Skin epidermis (tissue), 12 donors: ENCODE data around the gene BRAT1.

Experiments used
- H3K27ac ChIP-seq, 21 experiments: fragments of 200-600 bp; sonication (generic) in 11 of 21; one replicate each; pipeline ENCODE4 v1.5.0; 2020; ENCODE audit warnings: mild to moderate bottlenecking in 3 of 21, inconsistent platforms in 2 of 21, moderate library complexity in 2 of 21
- H3K4me3 ChIP-seq, 7 experiments: fragments of 200-600 bp; sonication (generic) in 2 of 7; one replicate each; pipeline ENCODE4 v1.5.0; 2020; ENCODE audit warnings: inconsistent platforms in 2 of 7, mild to moderate bottlenecking in 2 of 7, moderate library complexity in 1 of 7

BRAT1 gene

GRCh38 chr7:2586326-2587020 is 31.1 kb upstream of the BRAT1 start:
- Histone ChIP-seq H3K27ac (no peak overlapping the region), H3K4me3 (no peak overlapping the region)

DNA sequence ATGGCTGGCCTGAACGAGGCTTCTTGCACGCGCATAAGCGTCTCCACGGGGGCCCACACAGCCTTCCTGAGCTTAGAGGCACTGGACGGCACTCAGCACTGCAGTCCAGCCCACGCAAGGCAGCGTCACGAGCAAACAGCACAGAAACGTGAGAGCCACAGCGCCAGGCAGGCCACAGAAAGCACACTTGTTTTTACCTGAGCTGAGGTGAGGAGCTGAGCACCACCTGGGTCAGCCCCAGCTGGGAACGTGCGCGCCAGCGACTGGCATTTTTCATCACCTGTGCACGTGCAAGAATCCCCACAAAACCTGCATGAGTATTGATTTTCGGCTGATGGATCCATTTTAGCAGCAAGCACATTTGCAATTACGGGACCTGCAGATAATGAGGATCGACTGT is 30.1 kb upstream of the BRAT1 start:
- Histone ChIP-seq H3K27ac (no peak overlapping the region), H3K4me3 (no peak overlapping the region)

- Histone ChIP-seq H3K27ac (no peak overlapping the region), H3K4me3 (no peak overlapping the region)
Measured at GRCh38 chr7:2583798-2584580, 28.7 kb upstream of the BRAT1 start.

DNA sequence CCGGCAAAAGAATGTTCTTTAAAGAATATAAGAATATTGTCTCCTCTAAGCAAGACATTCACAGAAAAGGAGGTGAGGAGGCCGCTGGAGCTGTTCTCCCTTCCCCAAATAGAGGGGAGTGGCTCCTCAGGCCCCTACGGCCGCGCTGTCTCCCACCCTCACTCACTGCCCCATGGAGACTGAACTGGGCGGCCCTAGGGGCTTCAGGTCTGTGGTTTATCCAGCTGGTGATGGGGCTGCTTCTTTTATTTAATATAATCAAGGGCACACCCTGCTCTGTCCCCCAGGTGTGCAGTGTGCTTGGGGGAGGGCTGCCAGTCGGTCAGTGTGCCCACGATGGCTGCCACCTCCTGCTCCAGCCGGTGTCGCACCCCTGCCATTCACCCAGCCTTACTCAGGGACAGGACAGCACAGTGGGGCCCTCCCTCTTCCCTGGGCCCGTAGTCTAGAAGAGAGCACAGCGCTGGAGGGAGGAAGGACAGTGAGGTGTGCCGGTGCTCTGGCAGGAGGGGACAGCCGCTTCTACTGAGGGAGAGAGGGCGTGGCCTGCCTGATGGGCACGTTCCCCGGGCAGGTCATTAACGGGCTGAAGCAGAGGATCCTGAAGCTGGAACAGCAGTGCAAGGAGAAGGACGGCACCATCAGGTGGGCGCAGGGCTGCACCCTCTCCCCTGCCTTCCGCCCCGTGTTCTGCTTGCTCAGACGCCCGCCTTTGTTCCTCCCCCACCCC is 26.8 kb upstream of the BRAT1 start:
- Histone ChIP-seq H3K27ac (no peak overlapping the region), H3K4me3 (no peak overlapping the region)

DNA sequence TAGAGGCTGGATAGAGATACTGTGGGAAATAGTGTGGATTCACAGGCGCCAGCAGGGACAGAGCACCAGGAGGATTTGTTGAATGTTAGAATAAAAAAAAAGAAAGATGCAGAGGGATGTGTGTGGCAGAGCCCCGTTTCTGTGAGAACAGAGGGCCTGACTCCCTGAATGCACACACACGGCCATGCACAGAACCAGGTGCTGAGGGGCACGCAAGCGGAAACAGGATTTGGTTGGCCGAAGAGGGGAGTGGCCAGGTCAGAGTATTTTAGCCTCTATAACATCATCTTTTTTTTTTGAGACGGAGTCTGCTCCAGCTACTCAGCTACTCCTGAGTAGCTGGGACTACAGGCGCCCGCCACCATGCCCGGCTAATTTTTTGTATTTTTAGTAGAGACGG is 25.3 kb upstream of the BRAT1 start:
- H3K27ac ChIP-seq, result no peak overlapping the region
- H3K4me3 ChIP-seq, result no peak overlapping the region

DNA sequence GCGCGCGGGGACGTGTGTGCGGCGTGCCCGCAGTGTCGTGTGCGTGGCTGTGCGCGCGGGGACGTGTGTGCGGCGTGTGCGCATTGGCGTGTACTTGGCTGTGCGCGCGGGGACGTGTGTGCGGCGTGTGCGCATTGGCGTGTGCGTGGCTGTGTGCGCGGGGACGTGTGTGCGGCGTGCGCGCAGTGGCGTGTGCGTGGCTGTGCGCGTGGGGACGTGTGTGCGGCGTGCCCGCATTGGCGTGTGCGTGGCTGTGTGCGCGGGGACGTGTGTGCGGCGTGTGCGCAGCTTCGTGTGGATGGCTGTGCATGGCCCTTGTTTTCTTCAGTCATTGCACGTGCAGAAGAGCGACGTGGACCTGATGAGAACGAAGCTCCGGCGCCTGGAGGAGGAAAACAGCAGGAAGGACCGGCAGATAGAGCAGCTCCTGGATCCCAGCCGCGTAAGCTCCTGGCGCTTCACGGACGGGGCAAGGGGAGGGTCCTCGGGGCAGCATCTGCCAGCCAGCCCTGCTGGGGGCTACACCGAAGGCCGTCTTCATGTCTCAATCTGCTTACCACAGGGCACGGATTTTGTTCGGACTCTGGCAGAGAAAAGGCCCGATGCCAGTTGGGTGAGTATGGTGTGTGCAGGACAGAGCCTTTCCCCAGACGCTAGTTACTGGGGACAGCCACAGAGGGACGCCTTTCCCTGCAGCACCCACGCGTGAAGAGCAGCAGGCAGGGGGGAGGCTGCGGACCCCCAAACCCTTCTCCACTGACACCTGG is 22.8 kb upstream of the BRAT1 start:
- H3K27ac ChIP-seq, result no peak overlapping the region
- H3K4me3 ChIP-seq, result no peak overlapping the region

DNA sequence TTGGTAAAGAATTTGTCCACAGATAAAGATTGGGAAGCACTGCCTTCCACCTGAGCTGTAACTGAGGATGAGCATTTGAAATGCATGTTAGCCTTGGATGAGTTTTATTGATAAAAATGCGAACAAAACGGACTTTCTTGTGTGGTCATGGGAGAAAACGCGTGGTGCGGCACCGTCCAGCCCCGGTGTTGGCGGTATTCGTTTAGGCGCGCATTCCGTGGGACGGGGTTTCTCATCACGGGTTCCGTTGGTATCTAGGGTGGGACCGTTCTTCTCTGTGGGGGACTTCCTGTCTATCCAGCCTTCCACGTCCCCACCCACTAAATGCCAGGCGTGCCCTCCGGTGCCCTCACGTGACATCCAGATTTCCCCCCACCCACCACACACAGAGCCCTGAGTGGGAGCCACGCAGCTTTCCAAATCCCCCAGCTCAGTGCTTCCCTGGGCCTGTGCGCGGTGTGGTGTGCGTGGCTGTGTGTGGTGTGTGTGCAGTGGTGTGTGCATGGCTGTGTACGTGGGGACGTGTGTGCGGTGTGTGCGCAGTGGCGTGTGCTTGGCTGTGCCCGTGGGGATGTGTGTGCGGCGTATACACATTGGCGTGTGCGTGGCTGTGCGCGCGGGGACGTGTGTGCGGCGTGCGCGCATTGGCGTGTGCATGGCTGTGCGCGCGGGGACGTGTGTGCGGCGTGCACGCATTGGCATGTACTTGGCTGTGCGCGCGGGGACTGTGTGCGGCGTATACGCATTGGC is 21.6 kb upstream of the BRAT1 start:
- Histone ChIP-seq H3K4me3 (no peak overlapping the region), H3K27ac (no peak overlapping the region)

DNA sequence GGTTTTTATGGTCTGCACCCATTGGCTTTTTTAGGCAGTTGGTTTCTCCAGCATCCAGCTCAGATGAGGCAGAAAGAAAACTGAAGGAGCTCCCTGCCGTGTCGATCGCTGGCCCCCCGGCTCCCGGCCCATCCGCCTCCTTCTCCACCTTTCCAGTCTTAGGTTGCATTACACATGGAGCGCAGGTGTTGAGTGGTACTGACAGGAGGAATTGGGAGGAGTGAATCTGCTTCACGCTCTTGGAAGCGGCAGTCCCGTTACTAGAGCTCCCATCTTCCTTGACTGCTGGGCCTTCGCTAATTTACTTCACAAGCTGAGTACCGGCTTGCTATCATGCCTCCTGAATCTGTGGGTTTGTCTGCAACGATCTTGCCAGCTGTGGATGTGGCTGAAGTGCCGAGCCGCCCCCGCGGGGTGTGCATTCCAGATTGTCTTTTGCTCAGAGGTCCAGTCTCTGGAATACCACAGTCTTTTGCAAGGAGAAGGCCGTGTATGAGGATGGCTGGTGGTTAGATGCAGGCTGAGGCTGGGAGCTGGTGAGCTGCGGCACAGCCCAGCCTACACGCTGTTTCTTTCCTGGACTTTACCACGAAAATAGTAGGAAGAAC is 20.5 kb upstream of the BRAT1 start:
- no peak overlapping the region for H3K4me3 ChIP-seq

DNA sequence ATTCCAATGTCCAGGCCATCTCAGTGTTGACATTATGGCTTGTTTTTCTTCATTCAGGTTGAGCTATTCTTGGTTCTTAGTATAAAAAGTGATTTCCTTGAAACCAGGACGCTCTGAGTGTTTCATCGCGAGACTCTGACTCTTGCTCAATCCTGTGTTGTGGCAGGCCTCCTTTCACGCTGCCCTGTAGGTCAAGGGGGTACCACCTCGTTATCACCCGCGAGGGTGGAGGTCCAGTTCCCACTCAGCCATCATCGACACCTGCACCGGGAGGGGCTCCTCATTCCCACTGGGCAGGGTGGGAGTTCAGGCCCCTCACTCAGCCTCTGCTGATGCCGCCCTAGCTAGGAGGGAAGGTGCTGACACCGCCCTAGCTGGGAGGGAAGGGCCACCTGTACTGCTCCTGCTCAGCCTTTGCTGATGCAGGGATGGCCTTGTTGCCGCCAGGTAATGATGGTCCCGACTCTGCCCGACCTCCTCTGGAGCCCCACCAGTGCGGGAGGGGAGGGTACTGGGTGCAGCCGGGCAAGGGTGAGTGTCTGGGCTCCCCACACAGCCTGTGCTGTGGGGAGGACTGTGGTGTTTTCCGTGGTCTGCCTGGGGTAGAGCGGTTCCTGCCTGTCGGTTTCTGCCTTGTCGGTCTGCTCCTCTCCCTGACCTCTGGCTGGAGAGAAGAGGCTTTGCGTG is 19.9 kb upstream of the BRAT1 start:
- no peak overlapping the region for H3K27ac ChIP-seq
- H3K4me3 ChIP-seq, result no peak overlapping the region

More for the DNA sequence above, 20.5 kb upstream of the BRAT1 start:
- H3K27ac ChIP-seq, result no peak overlapping the region

DNA sequence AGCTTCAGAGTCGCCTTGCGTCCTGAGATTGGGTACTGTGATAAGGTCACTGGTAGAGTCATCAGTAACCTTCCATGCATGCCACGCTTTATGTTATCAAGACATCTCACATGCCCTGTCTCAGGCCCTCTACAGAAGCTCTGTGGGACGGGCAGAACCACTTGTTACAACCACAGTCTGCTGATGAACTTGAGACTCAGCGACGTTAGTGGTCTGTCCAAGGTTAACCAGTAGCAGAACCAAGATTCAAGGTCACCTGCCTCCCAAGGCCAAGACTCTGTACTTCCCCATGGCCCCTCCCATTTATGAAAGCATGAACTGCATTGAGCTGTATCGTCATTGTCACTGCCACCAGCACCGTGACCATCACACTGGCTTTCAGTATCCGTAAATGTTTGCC is 18.4 kb upstream of the BRAT1 start:
- H3K4me3 ChIP-seq, result no peak overlapping the region
- no peak overlapping the region for H3K27ac ChIP-seq

GRCh38 chr7:2572101-2572842 is 16.9 kb upstream of the BRAT1 start:
- Histone ChIP-seq H3K4me3 (no peak overlapping the region), H3K27ac (peak overlapping the region in 2 of 21 experiments; percentile 8 to 22)

DNA sequence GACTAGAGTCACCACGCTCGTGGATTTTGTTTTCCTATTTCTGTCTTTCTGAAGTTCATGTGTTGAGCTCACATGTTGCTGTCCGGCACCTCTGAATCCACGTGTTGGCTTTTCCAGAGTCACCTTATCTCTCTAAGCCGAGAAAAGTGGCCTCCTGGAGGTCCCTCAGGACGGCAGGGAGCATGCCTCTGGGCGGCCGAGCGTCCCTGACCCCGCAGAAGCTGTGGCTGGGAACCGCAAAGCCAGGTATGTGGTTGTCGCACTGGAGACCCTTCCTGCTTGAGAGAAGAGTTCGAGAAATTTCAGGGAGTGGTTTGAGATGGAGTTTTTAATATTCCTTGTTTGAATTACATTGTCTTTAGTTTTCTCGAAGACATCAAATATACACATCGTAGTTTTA is 16.1 kb upstream of the BRAT1 start:
- no peak overlapping the region for H3K4me3 ChIP-seq
- no peak overlapping the region for H3K27ac ChIP-seq

- no peak overlapping the region for H3K27ac ChIP-seq
- no peak overlapping the region for H3K4me3 ChIP-seq
Measured at GRCh38 chr7:2570021-2570420, 14.7 kb upstream of the BRAT1 start.

DNA sequence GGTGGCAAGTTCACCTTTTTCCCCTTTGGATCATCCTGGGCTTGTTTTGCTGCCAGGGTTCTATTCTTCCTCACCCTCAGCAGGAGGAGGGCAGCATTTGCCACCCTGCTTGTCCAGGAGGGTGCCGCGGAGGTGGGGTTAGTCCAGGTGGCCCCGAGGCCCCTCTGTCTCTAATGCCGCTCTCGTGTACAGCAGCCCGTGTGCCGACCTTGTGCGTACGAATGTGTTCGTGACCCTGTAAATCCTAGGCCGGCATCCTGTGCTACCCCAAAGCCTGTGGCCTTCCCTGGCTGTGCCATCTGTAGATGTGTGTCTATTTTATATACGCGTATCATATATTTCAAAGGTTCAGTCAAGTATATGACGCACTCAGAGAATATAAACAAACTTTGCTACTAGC is 14.1 kb upstream of the BRAT1 start:
- no peak overlapping the region for H3K4me3 ChIP-seq

GRCh38 chr7:2568521-2569223 is 13.3 kb upstream of the BRAT1 start:
- no peak overlapping the region for H3K4me3 ChIP-seq
- H3K27ac ChIP-seq, result no peak overlapping the region

More for the DNA sequence above, 14.1 kb upstream of the BRAT1 start:
- no peak overlapping the region for H3K27ac ChIP-seq

- H3K27ac ChIP-seq, result peak overlapping the region in 1 of 21 experiments; percentile 36
- H3K4me3 ChIP-seq, result no peak overlapping the region
Measured at GRCh38 chr7:2567679-2568278, 12.5 kb upstream of the BRAT1 start.
